Lower leg skin (tissue), 3 donors: ENCODE data around the gene NCAPG2.
"Not testable (repeated sequence)": the region's sequence is repeated elsewhere in the genome, so short reads cannot be mapped to it uniquely, and the experiment has no call there.

Source experiments
- CTCF ChIP-seq, 3 donors: fragments of 450-650 bp; IDR thresholded peaks; one replicate each; pipeline ENCODE4 v1.5.1; 2016; ENCODE audit warnings: antibody characterized with exemption in 3 of 3, mild to moderate bottlenecking in 3 of 3, moderate library complexity in 2 of 3
- POLR2A ChIP-seq, 2 donors: fragments of 450-650 bp; IDR thresholded peaks; one replicate each; pipeline ENCODE4 v1.6.1; 2016 to 2017; ENCODE audit warnings: antibody characterized with exemption in 2 of 2, mild to moderate bottlenecking in 1 of 2, moderate library complexity in 1 of 2

DNA sequence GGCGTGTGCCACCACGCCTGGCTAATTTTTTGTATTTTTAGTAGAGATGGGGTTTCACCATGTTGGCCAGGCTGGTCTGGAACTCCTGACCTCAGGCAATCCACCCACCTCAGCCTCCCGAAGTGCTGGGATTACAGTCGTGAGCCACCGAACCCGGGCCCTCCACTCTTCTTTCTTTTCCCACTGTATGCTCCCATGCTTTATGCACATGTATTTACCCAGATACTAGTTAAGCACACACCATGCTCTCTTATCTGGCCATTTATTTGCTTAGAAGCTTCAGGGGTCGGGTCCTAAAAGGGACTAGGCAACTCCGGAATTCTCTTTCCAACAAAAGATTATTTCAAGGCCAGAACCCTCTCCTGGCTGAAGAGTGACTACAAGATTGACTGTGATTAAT, 78.3 kb downstream of the NCAPG2 start:
- not testable (repeated sequence) for TF ChIP-seq POLR2A, CTCF (IDR thresholded peaks at IDR 0.05)
